GM12892 (cell line): ENCODE results near the gene HAUS2.

ENCODE experiments used
- POLR2A ChIP-seq: IDR thresholded peaks from 2 replicates; pipeline ENCODE4 v1.6.1; 2011; ENCODE audit warnings: low read depth, low read length, control low read depth
- POLR2AphosphoS5 ChIP-seq: IDR thresholded peaks from 2 replicates; pipeline ENCODE4 v1.6.1; 2011; ENCODE audit warnings: low read depth, low read length, control low read depth

- TF ChIP-seq POLR2AphosphoS5 (no peak), POLR2A (no peak)
Observed at GRCh38 chr15:42594095-42594494, 45.5 kb downstream of the HAUS2 start.
